GM12878 (cell line): Measurements from ENCODE around the gene ARHGEF7. TPM values are rescaled to one million over a fixed set of nuclear protein-coding genes. Genes with fewer than 3 reads are reported as not detected.
A peak's percentile ranks its signal among the peaks of the same experiment; 100 is the strongest.

ENCODE experiments used
- CHD4 ChIP-seq: fragments of 200-600 bp; sonication (generic); IDR thresholded peaks from 2 replicates; pipeline ENCODE4 v1.6.1; 2016; ENCODE audit warnings: mild to moderate bottlenecking
- EED ChIP-seq: sonication (generic); IDR thresholded peaks from 2 replicates; pipeline ENCODE4 v1.6.1; 2016; ENCODE audit warnings: antibody characterized with exemption, low read depth
- IRF4 ChIP-seq: IDR thresholded peaks from 2 replicates; pipeline ENCODE4 v1.6.1; 2011; ENCODE audit warnings: low read depth, low read length
- MXI1 ChIP-seq: fragments of 150-350 bp; IDR thresholded peaks from 2 replicates; pipeline ENCODE4 v1.6.1; 2011; ENCODE audit warnings: low read depth, mild to moderate bottlenecking, inconsistent platforms, low read length, improper control_type of control experiment
- POLR2A ChIP-seq: IDR thresholded peaks from 2 replicates; pipeline ENCODE4 v1.6.1; 2011; ENCODE audit warnings: low read depth, mild to moderate bottlenecking, low read length
- POLR2AphosphoS2 ChIP-seq: IDR thresholded peaks from 2 replicates; pipeline ENCODE4 v1.6.1; 2011; ENCODE audit warnings: low read depth, mild to moderate bottlenecking, low read length, improper control_type of control experiment, moderate library complexity
- RAD21 ChIP-seq: IDR thresholded peaks from 2 replicates; pipeline ENCODE4 v1.6.1; 2011; ENCODE audit warnings: mild to moderate bottlenecking, low read depth, low read length, moderate library complexity; ENCODE audit not compliant: insufficient read depth
- RFX5 ChIP-seq: IDR thresholded peaks from 2 replicates; pipeline ENCODE4 v1.6.1; 2011; ENCODE audit warnings: low read depth, low read length, improper control_type of control experiment
- WRNIP1 ChIP-seq: IDR thresholded peaks from 2 replicates; pipeline ENCODE4 v1.6.1; 2011; ENCODE audit warnings: low read depth, low read length, improper control_type of control experiment, borderline replicate concordance
- YBX1 ChIP-seq: fragments of 450-650 bp; IDR thresholded peaks from 2 replicates; pipeline ENCODE4 v1.6.1; 2016; ENCODE audit warnings: antibody characterized with exemption
- polyA plus RNA-seq, 11 experiments: library from polyadenylated mRNA; depleted of rRNA in 4 of 11; unstranded in 6 of 11; stranded (reverse) in 5 of 11; fragments of >200 nt; fragmentation: Nextera tagmentation in 4 of 11; fragmentation: Illumina TruSeq in 1 of 11; extraction: Ambion mirVana in 4 of 11; extraction: Trizol in 1 of 11; gene quantifications; 1 replicate in 1 of 11; 2 replicates in 10 of 11; pipeline versions ENCODE4 v1.2.1 to v1.2.3, GENCODE V29; 2011 to 2016; ENCODE audit warnings: inconsistent platforms in 2 of 11, missing spikeins in 2 of 11, low read depth in 1 of 11
- total RNA-seq, 4 experiments: library from RNA; depleted of rRNA in 3 of 4; stranded (reverse); fragments of >200 nt in 3 of 4; fragmentation: Illumina TruSeq in 1 of 4; extraction: Trizol in 1 of 4; gene quantifications; 2 replicates each; pipeline versions ENCODE4 v1.2.1 to v1.2.3, GENCODE V29; 2013 to 2021
- TF ChIP-seq, protein P1 (sequence below): fragments of 150-350 bp; IDR thresholded peaks from 2 replicates; pipeline ENCODE4 v1.6.1; 2014; ENCODE audit warnings: mild to moderate bottlenecking, low read depth, low read length
- TF ChIP-seq, protein P2 (sequence below): fragments of 450-650 bp; IDR thresholded peaks from 2 replicates; pipeline ENCODE4 v1.6.1; 2016; ENCODE audit warnings: mild to moderate bottlenecking

The ARHGEF7 gene
- total and polyA plus RNA-seq, 10 of the 15 experiments (the other 5 are each of a cell fraction or from before 2014, with no cell fraction given) = 4.7 to 65.5 (median 36.6) TPM

DNA sequence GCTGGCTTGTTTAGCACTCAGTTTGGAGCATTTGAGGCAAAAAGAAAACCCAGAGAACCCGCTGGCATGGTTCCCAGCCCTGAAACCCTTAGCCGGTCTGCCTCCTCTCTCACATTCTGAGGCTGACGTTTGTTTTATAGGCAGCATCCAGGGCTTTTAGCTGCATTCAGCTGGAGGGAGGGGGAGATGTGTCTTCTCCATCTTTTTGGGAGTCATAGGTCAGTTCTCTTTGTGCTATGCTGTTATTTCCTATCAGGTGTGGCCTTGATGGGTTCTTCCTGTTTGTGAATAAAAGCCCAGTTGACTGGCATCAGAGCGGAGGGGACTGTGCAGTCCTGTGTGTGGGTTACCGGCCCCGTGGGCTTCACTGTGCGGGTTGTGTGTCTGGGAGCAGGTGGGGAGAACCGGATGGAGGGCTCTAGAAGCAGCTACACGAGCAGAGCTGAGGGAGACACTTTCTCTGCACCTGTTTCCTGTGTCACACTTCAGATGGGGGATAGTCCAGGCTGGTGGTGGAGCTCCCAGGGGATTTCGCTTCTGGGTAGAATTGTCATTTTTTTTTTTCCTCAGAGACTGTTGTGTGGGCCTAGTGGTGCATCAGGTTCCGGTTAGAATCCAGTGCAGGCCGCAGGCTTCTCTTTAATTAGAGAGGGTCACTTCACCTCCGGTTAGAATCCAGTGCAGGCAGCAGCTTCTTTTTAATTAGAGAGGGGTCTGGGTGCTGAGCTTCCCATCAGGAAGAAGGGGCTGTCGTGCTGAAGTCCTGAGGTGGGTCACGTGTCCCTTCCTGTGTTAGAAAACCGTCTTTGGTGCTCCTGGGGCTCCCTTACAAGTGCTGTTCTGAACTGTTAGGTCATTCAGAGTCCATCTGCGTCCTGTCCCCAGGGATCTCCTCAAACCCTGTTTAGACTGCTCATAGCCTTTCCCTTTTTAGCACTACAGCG, 69.6 kb downstream of the ARHGEF7 start (continued):
- TF ChIP-seq WRNIP1 = peak; percentile 95; the same call in 1 of the 2 replicates
- TF ChIP-seq, protein P1, sequence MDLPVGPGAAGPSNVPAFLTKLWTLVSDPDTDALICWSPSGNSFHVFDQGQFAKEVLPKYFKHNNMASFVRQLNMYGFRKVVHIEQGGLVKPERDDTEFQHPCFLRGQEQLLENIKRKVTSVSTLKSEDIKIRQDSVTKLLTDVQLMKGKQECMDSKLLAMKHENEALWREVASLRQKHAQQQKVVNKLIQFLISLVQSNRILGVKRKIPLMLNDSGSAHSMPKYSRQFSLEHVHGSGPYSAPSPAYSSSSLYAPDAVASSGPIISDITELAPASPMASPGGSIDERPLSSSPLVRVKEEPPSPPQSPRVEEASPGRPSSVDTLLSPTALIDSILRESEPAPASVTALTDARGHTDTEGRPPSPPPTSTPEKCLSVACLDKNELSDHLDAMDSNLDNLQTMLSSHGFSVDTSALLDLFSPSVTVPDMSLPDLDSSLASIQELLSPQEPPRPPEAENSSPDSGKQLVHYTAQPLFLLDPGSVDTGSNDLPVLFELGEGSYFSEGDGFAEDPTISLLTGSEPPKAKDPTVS = no peak
- TF ChIP-seq POLR2AphosphoS2 = no peak
- TF ChIP-seq POLR2A = peak; percentile 58
- TF ChIP-seq EED = peak; percentile 81
- TF ChIP-seq IRF4 = peak; percentile 52; the same call in 1 of the 2 replicates
- TF ChIP-seq MXI1 = peak; percentile 78
- TF ChIP-seq CHD4 = no peak
- TF ChIP-seq RAD21 = no peak
- TF ChIP-seq, protein P2, sequence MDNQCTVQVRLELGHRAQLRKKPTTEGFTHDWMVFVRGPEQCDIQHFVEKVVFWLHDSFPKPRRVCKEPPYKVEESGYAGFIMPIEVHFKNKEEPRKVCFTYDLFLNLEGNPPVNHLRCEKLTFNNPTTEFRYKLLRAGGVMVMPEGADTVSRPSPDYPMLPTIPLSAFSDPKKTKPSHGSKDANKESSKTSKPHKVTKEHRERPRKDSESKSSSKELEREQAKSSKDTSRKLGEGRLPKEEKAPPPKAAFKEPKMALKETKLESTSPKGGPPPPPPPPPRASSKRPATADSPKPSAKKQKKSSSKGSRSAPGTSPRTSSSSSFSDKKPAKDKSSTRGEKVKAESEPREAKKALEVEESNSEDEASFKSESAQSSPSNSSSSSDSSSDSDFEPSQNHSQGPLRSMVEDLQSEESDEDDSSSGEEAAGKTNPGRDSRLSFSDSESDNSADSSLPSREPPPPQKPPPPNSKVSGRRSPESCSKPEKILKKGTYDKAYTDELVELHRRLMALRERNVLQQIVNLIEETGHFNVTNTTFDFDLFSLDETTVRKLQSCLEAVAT = peak; percentile 44
- TF ChIP-seq RFX5 = no peak
- no peak for TF ChIP-seq YBX1
